Heart right ventricle (tissue), 16 donors: ENCODE data around the gene AFF1. TPM values are rescaled to one million over a fixed set of nuclear protein-coding genes. Genes with fewer than 3 reads are reported as not detected.
"Not testable (repeated sequence)": the region's sequence is repeated elsewhere in the genome, so short reads cannot be mapped to it uniquely, and the experiment has no call there.

Source experiments
- ATAC-seq, 8 donors: fragments of 200-7000 bp; cut with Tn5 transposase; one replicate each; pipeline ENCODE4 v1.9.1; 2020; ENCODE audit warnings: mild to moderate bottlenecking in 8 of 8, moderate library complexity in 8 of 8, moderate number of reproducible peaks in 1 of 8
- DNase-seq, 2 donors: peaks; one replicate each; pipeline ENCODE4 v3.0.0-alpha.2; 2020
- H3K27ac ChIP-seq, 10 donors: fragments of 200-600 bp; sonication (generic) in 2 of 10; one replicate each; pipeline versions ENCODE4 v1.5.0 to v1.8.0; 2020 to 2022; ENCODE audit warnings: mild to moderate bottlenecking in 3 of 10
- H3K27me3 ChIP-seq, 7 donors: fragments of 200-600 bp; one replicate each; pipeline ENCODE4 v1.8.0; 2021 to 2022; ENCODE audit warnings: mild to moderate bottlenecking in 2 of 7
- H3K36me3 ChIP-seq, 9 donors: fragments of 200-600 bp; sonication (generic) in 1 of 9; one replicate each; pipeline versions ENCODE4 v1.5.0 to v1.8.0; 2020 to 2022; ENCODE audit warnings: mild to moderate bottlenecking in 2 of 9
- H3K4me1 ChIP-seq, 9 donors: fragments of 200-600 bp; sonication (generic) in 1 of 9; one replicate each; pipeline versions ENCODE4 v1.5.0 to v1.8.0; 2020 to 2022; ENCODE audit warnings: mild to moderate bottlenecking in 4 of 9
- H3K4me3 ChIP-seq, 10 donors: fragments of 200-600 bp; sonication (generic) in 2 of 10; one replicate each; pipeline versions ENCODE4 v1.5.0 to v1.8.0; 2020 to 2022; ENCODE audit warnings: mild to moderate bottlenecking in 7 of 10, moderate library complexity in 2 of 10
- H3K9me3 ChIP-seq, 11 donors: fragments of 200-600 bp in 10 of 11; sonication (generic) in 2 of 11; one replicate each; pipeline versions ENCODE4 v1.5.0 to v1.8.0; 2013 to 2022; ENCODE audit warnings: mild to moderate bottlenecking in 2 of 11, control low read depth in 1 of 11, moderate library complexity in 1 of 11
- CTCF ChIP-seq, 9 donors: fragments of 200-600 bp; sonication (generic) in 2 of 9; IDR thresholded peaks; one replicate each; pipeline versions ENCODE4 v1.5.0 to v1.8.0; 2021 to 2022; ENCODE audit warnings: antibody characterized with exemption in 9 of 9, mild to moderate bottlenecking in 5 of 9, moderate library complexity in 1 of 9
- WGBS, 2 donors: extraction: QIAGEN DNeasy Blood & Tissue Kit; methylation state at CpG; one replicate each; pipeline ENCODE4 v1.1.7; 2013; ENCODE audit warnings: inconsistent platforms in 1 of 2; 5-methylcytosine and 5-hydroxymethylcytosine counted together
- intact Hi-C, 10 donors: fragments of 100-400 bp; cut with DNase I; formaldehyde crosslinking; loops; one replicate each; pipeline versions ENCODE4 v1.11.1 to v1.14.2; 2022
- polyA plus RNA-seq, 2 donors: library from polyadenylated mRNA; stranded (reverse); fragments of 200-250 nt; gene quantifications; one replicate each; pipeline ENCODE4 v1.2.3, GENCODE V29; 2013
- total RNA-seq, 10 donors: library from RNA; stranded (reverse); fragmentation: NEBNext Ultra II Directional in 3 of 10; extraction: Animal tissue kit (Norgen Biotek cat#: 25700) in 3 of 10; gene quantifications; one replicate each; pipeline versions ENCODE4 v1.2.1 to v1.2.4, GENCODE V29; 2021 to 2023
- donor health status: Arrhythmogenic right ventricular cardiomyopathy.
- donor health status: ischemic (EF 13 %, LVEDD 7.1; RV severe dilation, severe dysfunction).
- donor health status: healthy with polysubstance abuse.
- donor health status: DM: no; HTN: yes; CAD: no.
- donor health status: DM: no; HTN: no; CAD: no.
- donor health status: ischemic (EF 25% LVEDD 6.9; RV normal size, moderate dysfunction).
- donor health status: ischemic (EF 25% LVEDD 5.7; RV mildly dilated, moderate dysfunction).
- donor health status: healthy.
- donor health status: DM: yes; HTN: yes; CAD: no.
- donor health status: Ischemic cardiomyopathy.
- donor health status: ischemic (EF 35%, LVEDD 5.7; RV mildly dilated, moderate dysfunction).
- donor health status: nonischemic (EF 11% LVEDD 7.7; RV severe dilation, severe dysfunction).
- donor health status: DM: yes; HTN: yes; CAD: no.
- donor health status: PGD.
- donor health status: ischemic (EF 29% LVEDD 5.4; RV normal size, mild dysfunction).
- donor health status: nonischemic (EF 23%, LVEDD 6.1; RV moderate dilation, normal function).

Gene AFF1
- total and polyA plus RNA-seq, 12 donors, result 44.4 to 90.2 (median 74.5) TPM

- H3K4me1 ChIP-seq, result peaks cover 11 to 85% (median 74%) of the 10 kb centered on the region in 9 donors
- peak overlapping the region in 8 of 10 donors; percentile 7 to 88 (median 58) for H3K27ac ChIP-seq
- H3K4me3 ChIP-seq, result no peak overlapping the region
- ATAC-seq (peak in 2 of 8 donors; percentile 12 to 33), DNase-seq (no peak)
- no peaks in the 10 kb centered on the region for H3K9me3 ChIP-seq
- peaks cover 0 to 27% (median 0%) of the 10 kb centered on the region in 9 donors for H3K36me3 ChIP-seq
- no peaks in the 10 kb centered on the region for H3K27me3 ChIP-seq
- intact Hi-C loops, result loop anchor here in 2 of 10 donors (5.0 to 10.0 kb wide), 2 partner anchors 75 to 77 kb away; no protein-coding TSS in a partner anchor
- 33 to 43% methylated on average over 5 of the region's 5 CpGs for WGBS, 2 donors
- no peak for TF ChIP-seq CTCF (IDR thresholded peaks at IDR 0.05)
Measured at GRCh38 chr4:87081826-87082225, 147.0 kb downstream of the AFF1 start.

DNA sequence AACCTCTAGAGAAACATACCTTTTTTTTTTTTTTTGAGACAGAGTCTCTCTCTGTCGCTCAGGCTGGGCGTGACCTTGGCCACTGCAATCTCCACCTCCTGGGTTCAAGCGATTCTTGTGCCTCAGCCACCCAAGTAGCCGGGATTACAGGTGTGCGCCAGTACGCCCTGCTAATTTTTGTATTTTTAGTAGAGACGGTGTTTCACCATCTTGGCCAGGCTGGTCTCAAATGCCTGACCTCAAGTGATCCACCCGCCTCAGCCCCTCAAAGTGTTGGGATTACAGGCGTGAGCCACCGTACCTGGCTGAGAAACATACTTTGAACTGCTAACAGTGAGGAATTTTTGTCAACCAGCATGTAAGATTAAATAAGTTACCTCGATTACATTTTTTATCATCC is 150.9 kb downstream of the AFF1 start:
- ATAC-seq, H3K27me3 ChIP-seq, DNase-seq, H3K9me3 ChIP-seq, H3K4me3 ChIP-seq, H3K27ac ChIP-seq: not testable (repeated sequence)
- intact Hi-C loops, result loop anchor here in 2 of 10 donors (5.0 to 10.0 kb wide), 2 partner anchors 78 to 81 kb away; no protein-coding TSS in a partner anchor
- 97 to 98% methylated on average over 11 of the region's 11 CpGs for WGBS, 2 donors
- Histone ChIP-seq H3K36me3 (peaks cover 0 to 42% (median 0%) of the 10 kb centered on the region in 9 donors), H3K4me1 (peaks cover 3 to 81% (median 58%) of the 10 kb centered on the region in 9 donors)

DNA sequence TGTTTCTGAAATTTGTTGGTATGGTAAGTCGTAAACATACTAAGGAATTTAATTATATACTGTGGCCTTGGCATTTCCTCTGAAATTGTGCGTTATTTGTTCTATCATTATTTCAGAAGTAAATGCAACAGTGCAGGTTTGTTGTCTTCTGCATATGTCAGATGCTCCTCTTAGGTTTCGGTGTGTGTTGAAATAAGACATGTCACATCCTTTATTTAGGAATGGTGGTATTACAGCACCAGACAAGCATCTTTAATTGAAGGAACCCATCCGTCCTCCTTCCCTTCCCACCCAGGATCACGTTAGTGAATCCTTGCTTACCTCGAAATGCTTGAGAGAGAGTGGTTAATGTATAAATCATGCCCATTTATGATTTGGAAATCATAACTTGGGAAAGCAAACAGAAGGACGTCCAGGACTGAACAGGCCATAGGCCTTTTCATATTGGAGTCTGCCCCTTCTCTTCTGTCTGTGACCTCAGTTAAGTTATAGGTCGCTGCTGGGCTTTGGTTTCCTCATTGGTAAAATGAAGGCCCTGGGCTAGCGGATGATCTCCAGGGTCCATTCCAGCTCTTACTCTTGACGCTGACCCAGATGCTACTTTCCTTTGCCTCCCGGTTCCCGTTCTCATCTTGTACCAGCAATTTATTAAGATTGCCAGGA is 151.5 kb downstream of the AFF1 start:
- DNase-seq (no peak), ATAC-seq (no peak)
- no peaks in the 10 kb centered on the region for H3K9me3 ChIP-seq
- no peak overlapping the region for H3K27ac ChIP-seq
- intact Hi-C loops, result loop anchor here in 2 of 10 donors (5.0 to 10.0 kb wide), 2 partner anchors 79 to 81 kb away; no protein-coding TSS in a partner anchor
- peaks cover 3 to 75% (median 56%) of the 10 kb centered on the region in 9 donors for H3K4me1 ChIP-seq
- no peak for TF ChIP-seq CTCF (IDR thresholded peaks at IDR 0.05)
- 97% methylated on average over 12 of the region's 12 CpGs for WGBS, 2 donors
- no peak overlapping the region for H3K4me3 ChIP-seq
- no peaks in the 10 kb centered on the region for H3K27me3 ChIP-seq
- peaks cover 0 to 47% (median 0%) of the 10 kb centered on the region in 9 donors for H3K36me3 ChIP-seq

DNA sequence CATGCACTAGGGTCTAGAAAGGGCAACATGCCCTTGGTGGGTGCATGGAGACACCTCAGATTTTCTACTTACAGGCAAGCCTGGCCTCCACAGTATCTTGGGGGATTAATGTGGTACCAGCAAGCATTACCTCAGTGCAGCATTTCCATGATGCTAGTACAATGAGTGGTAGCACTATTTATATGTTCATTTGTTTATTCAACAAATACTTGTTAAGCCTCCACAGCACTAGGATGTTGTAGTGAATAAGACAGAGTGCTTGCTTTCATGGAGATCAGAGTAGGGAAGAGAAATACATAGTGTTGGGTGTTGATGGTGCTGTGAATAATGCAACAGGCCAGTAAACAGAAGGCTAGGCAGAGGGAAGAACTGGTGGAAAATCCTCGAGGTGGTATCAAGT is 152.2 kb downstream of the AFF1 start:
- no peaks in the 10 kb centered on the region for H3K9me3 ChIP-seq
- no peak for ATAC-seq
- WGBS, 2 donors, result 72 to 86% methylated on average over 1 of the region's 1 CpG
- H3K36me3 ChIP-seq, result peaks cover 0 to 55% (median 0%) of the 10 kb centered on the region in 9 donors
- DNase-seq, result no peak
- H3K27me3 ChIP-seq, result no peaks in the 10 kb centered on the region
- TF ChIP-seq CTCF (IDR thresholded peaks at IDR 0.05), result no peak
- H3K27ac ChIP-seq, result peak overlapping the region in 4 of 10 donors; percentile 4 to 31 (median 10)
- H3K4me3 ChIP-seq, result no peak overlapping the region
- H3K4me1 ChIP-seq, result peaks cover 3 to 68% (median 49%) of the 10 kb centered on the region in 9 donors
- intact Hi-C loops, result loop anchor here in 2 of 10 donors (5.0 to 10.0 kb wide), 2 partner anchors 80 to 82 kb away; no protein-coding TSS in a partner anchor
